Neuron (in vitro differentiated cells): ENCODE results near the gene NT5E.
A peak's percentile ranks its signal among the peaks of the same experiment; 100 is the strongest.
"Not testable (repeated sequence)": the region's sequence is repeated elsewhere in the genome, so short reads cannot be mapped to it uniquely, and the experiment has no call there.

Source experiments
- H2AFZ ChIP-seq: one replicate; pipeline ENCODE4 v1.6.1; 2013; ENCODE audit warnings: low read depth, mild to moderate bottlenecking, inconsistent platforms, low read length, moderate library complexity
- H3K27me3 ChIP-seq: one replicate; pipeline ENCODE4 v1.6.1; 2013; ENCODE audit warnings: low read length; ENCODE audit not compliant: insufficient read depth
- H3K36me3 ChIP-seq: one replicate; pipeline ENCODE4 v1.6.1; 2013; ENCODE audit warnings: low read length; ENCODE audit not compliant: insufficient read depth
- H3K4me1 ChIP-seq: one replicate; pipeline ENCODE4 v1.6.1; 2013; ENCODE audit warnings: low read length; ENCODE audit not compliant: insufficient read depth
- H3K4me3 ChIP-seq: 2 replicates; pipeline ENCODE4 v1.5.1; 2013; ENCODE audit warnings: mild to moderate bottlenecking, low read length, moderate library complexity
- H3K9me3 ChIP-seq: one replicate; pipeline ENCODE4 v1.6.1; 2013; ENCODE audit warnings: low read length

Gene NT5E

GRCh38 chr6:85449818-85450759 lies at the start of gene NT5E:
NT5E (plus strand) TSS chr6:85450083; CDS start chr6:85450140, 57 bp downstream.
- Histone ChIP-seq H3K36me3 (no peaks in the 10 kb centered on the region), H3K4me1 (peaks cover 9% of the 10 kb centered on the region), H3K9me3 (no peaks in the 10 kb centered on the region), H3K27me3 (peaks cover 57% of the 10 kb centered on the region), H2AFZ (peak within 1 kb of the TSS; percentile 88), H3K4me3 (peak within 1 kb of the TSS; percentile 55)

- no peaks in the 10 kb centered on the region for H3K27me3 ChIP-seq
- no peak overlapping the region for H3K4me3 ChIP-seq
- H3K36me3 ChIP-seq: no peaks in the 10 kb centered on the region
- H3K4me1 ChIP-seq: no peaks in the 10 kb centered on the region
- H3K9me3 ChIP-seq: no peaks in the 10 kb centered on the region
- H2AFZ ChIP-seq: no peak overlapping the region
Observed at GRCh38 chr6:85400331-85400730, 49.6 kb upstream of the NT5E start.

- no peaks in the 10 kb centered on the region for H3K36me3 ChIP-seq
- H3K9me3 ChIP-seq: no peaks in the 10 kb centered on the region
- no peaks in the 10 kb centered on the region for H3K27me3 ChIP-seq
- no peak overlapping the region for H3K4me3 ChIP-seq
- H3K4me1 ChIP-seq: no peaks in the 10 kb centered on the region
- H2AFZ ChIP-seq: no peak overlapping the region
Observed at GRCh38 chr6:85401186-85402021, 48.5 kb upstream of the NT5E start.

GRCh38 chr6:85402071-85402470 lies 47.8 kb upstream of the NT5E start:
- no peaks in the 10 kb centered on the region for H3K4me1 ChIP-seq
- no peaks in the 10 kb centered on the region for H3K36me3 ChIP-seq
- no peak overlapping the region for H3K4me3 ChIP-seq
- no peaks in the 10 kb centered on the region for H3K9me3 ChIP-seq
- no peak overlapping the region for H2AFZ ChIP-seq
- H3K27me3 ChIP-seq: no peaks in the 10 kb centered on the region

- H3K4me3 ChIP-seq: no peak overlapping the region
- no peaks in the 10 kb centered on the region for H3K9me3 ChIP-seq
- H2AFZ ChIP-seq: no peak overlapping the region
- no peaks in the 10 kb centered on the region for H3K36me3 ChIP-seq
- no peaks in the 10 kb centered on the region for H3K27me3 ChIP-seq
- H3K4me1 ChIP-seq: no peaks in the 10 kb centered on the region
Observed at GRCh38 chr6:85402922-85403321, 47.0 kb upstream of the NT5E start.

- no peaks in the 10 kb centered on the region for H3K9me3 ChIP-seq
- no peaks in the 10 kb centered on the region for H3K27me3 ChIP-seq
- no peaks in the 10 kb centered on the region for H3K4me1 ChIP-seq
- H3K36me3 ChIP-seq: no peaks in the 10 kb centered on the region
- no peak overlapping the region for H3K4me3 ChIP-seq
- H2AFZ ChIP-seq: no peak overlapping the region
Observed at GRCh38 chr6:85403331-85404015, 46.4 kb upstream of the NT5E start.

GRCh38 chr6:85404016-85404563 lies 45.8 kb upstream of the NT5E start:
- H3K4me1 ChIP-seq, H3K36me3 ChIP-seq, H2AFZ ChIP-seq, H3K27me3 ChIP-seq, H3K9me3 ChIP-seq, H3K4me3 ChIP-seq: not testable (repeated sequence)

GRCh38 chr6:85404564-85405174 lies 45.2 kb upstream of the NT5E start:
- H3K9me3 ChIP-seq: no peaks in the 10 kb centered on the region
- H3K4me3 ChIP-seq: no peak overlapping the region
- H3K36me3 ChIP-seq: no peaks in the 10 kb centered on the region
- H2AFZ ChIP-seq: no peak overlapping the region
- no peaks in the 10 kb centered on the region for H3K27me3 ChIP-seq
- no peaks in the 10 kb centered on the region for H3K4me1 ChIP-seq

GRCh38 chr6:85405175-85405852 lies 44.6 kb upstream of the NT5E start:
- Histone ChIP-seq H2AFZ (no peak overlapping the region), H3K4me1 (no peaks in the 10 kb centered on the region), H3K9me3 (no peaks in the 10 kb centered on the region), H3K4me3 (no peak overlapping the region), H3K27me3 (no peaks in the 10 kb centered on the region), H3K36me3 (no peaks in the 10 kb centered on the region)

- no peaks in the 10 kb centered on the region for H3K9me3 ChIP-seq
- H3K36me3 ChIP-seq: no peaks in the 10 kb centered on the region
- H3K27me3 ChIP-seq: no peaks in the 10 kb centered on the region
- H2AFZ ChIP-seq: no peak overlapping the region
- no peak overlapping the region for H3K4me3 ChIP-seq
- no peaks in the 10 kb centered on the region for H3K4me1 ChIP-seq
Observed at GRCh38 chr6:85405853-85406198, 44.1 kb upstream of the NT5E start.

- no peak overlapping the region for H2AFZ ChIP-seq
- no peak overlapping the region for H3K4me3 ChIP-seq
Observed at GRCh38 chr6:85406641-85407075, 43.2 kb upstream of the NT5E start.

GRCh38 chr6:85408039-85408438 lies 41.8 kb upstream of the NT5E start:
- Histone ChIP-seq H3K4me3 (no peak overlapping the region), H3K36me3 (no peaks in the 10 kb centered on the region), H3K9me3 (no peaks in the 10 kb centered on the region), H2AFZ (no peak overlapping the region), H3K27me3 (no peaks in the 10 kb centered on the region), H3K4me1 (no peaks in the 10 kb centered on the region)

More at GRCh38 chr6:85406641-85407075, 43.2 kb upstream of the NT5E start:
- no peaks in the 10 kb centered on the region for H3K36me3 ChIP-seq
- H3K27me3 ChIP-seq: no peaks in the 10 kb centered on the region
- no peaks in the 10 kb centered on the region for H3K4me1 ChIP-seq
- H3K9me3 ChIP-seq: no peaks in the 10 kb centered on the region
